ENCODE data around the gene PTPN6.

PTPN6 gene

GRCh38 chr12:6916426-6917200, 34.5 kb upstream of the PTPN6 start:
- H3K27me3 Mint-ChIP-seq (ENCODE audit: low read depth), result no peaks in the 10 kb centered on the region
- no peak overlapping the region for H3K27ac Mint-ChIP-seq

DNA sequence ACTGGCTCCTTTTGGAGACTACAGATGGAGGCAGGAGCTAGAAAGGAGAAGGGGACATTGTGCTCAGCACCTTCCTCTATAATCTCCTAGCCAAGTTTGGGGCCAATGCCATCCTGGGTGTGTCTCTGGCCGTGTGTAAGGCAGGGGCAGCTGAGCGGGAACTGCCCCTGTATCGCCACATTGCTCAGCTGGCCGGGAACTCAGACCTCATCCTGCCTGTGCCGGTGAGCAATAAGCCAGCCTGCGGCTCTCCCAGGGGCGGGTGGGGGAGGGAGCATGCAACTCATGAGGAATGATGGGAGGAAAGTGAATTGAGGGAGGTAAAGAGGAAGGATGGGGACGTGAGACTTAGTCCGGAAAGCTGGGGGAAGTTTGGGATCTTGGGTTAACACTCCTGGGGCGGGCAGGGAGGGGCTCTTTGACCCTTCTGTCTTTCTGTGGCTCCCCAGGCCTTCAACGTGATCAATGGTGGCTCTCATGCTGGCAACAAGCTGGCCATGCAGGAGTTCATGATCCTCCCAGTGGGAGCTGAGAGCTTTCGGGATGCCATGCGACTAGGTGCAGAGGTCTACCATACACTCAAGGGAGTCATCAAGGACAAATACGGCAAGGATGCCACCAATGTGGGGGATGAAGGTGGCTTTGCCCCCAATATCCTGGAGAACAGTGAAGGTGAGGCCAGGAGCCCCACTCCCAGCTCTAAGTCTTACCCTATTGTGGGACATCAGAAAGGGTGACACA, 33.5 kb upstream of the PTPN6 start:
- H3K36me3 Mint-ChIP-seq (ENCODE audit: low read depth), result peaks cover 50% of the 10 kb centered on the region
- no peak overlapping the region for H3K27ac Mint-ChIP-seq
- peaks cover 27% of the 10 kb centered on the region for H3K4me1 Mint-ChIP-seq (ENCODE audit: low read depth)
- H3K9me3 Mint-ChIP-seq, result no peaks in the 10 kb centered on the region
- DNase-seq (ENCODE audit: low spot score), result no peak
- H3K4me3 Mint-ChIP-seq, result no peak overlapping the region
- H3K27me3 Mint-ChIP-seq (ENCODE audit: low read depth), result no peaks in the 10 kb centered on the region

More at GRCh38 chr12:6916426-6917200, 34.5 kb upstream of the PTPN6 start:
- peaks cover 28% of the 10 kb centered on the region for H3K4me1 Mint-ChIP-seq (ENCODE audit: low read depth)
- H3K36me3 Mint-ChIP-seq (ENCODE audit: low read depth), result peaks cover 41% of the 10 kb centered on the region
- no peaks in the 10 kb centered on the region for H3K9me3 Mint-ChIP-seq
- DNase-seq (ENCODE audit: low spot score), result no peak
- peak overlapping the region; percentile 95 for H3K4me3 Mint-ChIP-seq

DNA sequence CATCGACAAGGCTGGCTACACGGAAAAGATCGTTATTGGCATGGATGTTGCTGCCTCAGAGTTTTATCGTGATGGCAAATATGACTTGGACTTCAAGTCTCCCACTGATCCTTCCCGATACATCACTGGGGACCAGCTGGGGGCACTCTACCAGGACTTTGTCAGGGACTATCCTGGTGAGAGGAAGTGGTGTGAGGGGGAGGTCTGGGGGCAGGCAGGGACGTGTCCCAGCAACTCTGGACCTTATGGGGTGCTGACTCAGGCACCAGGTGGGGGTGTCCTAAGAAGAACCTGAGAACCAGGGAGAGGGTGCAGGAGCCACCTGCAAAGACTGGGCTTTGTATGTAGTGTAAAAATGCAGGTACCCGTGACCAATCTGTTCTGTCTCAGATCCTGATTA, 31.6 kb upstream of the PTPN6 start:
- Mint-ChIP-seq H3K4me1 (ENCODE audit: low read depth) (peaks cover 28% of the 10 kb centered on the region), H3K27ac (peak overlapping the region; percentile 9), H3K4me3 (no peak overlapping the region), H3K36me3 (ENCODE audit: low read depth) (peaks cover 57% of the 10 kb centered on the region), H3K27me3 (ENCODE audit: low read depth) (no peaks in the 10 kb centered on the region), H3K9me3 (no peaks in the 10 kb centered on the region)
- DNase-seq (ENCODE audit: low spot score), result no peak

- Mint-ChIP-seq H3K9me3 (no peaks in the 10 kb centered on the region), H3K27ac (no peak overlapping the region), H3K4me3 (no peak overlapping the region), H3K27me3 (ENCODE audit: low read depth) (no peaks in the 10 kb centered on the region), H3K36me3 (ENCODE audit: low read depth) (peaks cover 47% of the 10 kb centered on the region), H3K4me1 (ENCODE audit: low read depth) (peaks cover 25% of the 10 kb centered on the region)
- DNase-seq (ENCODE audit: low spot score), result no peak
Measured at GRCh38 chr12:6921539-6921938, 29.6 kb upstream of the PTPN6 start.

DNA sequence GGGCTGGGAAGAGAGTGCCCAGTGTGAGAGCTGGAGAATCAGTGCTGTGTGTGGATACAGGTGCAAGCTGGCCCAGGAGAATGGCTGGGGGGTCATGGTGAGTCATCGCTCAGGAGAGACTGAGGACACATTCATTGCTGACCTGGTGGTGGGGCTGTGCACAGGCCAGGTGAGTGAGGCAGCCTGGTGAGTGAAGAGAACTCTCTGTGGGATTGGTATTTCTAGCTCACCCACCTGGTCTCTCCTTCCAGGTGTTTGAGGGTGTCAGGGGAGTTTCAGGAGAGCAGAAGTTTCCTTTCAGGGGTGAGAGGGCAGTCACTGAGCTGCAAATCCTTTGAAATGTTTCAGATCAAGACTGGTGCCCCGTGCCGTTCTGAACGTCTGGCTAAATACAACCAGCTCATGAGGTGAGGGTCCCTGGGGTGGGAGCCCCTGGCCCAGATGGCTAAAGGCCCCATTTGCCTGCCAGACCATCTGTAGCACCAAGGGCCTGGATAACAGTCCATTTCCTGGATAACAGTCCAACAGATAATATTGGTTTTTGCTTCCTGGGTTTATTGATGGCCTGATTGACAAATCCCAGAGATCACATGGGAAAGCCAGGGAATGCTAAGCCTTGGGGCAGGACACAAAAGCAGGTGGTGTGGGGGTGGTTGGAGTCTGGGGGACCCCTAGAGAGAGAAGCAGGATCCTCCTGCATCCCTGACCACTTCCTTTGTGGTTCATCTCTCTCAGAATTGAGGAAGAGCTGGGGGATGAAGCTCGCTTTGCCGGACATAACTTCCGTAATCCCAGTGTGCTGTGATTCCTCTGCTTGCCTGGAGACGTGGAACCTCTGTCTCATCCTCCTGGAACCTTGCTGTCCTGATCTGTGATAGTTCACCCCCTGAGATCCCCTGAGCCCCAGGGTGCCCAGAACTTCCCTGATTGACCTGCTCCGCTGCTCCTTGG, 28.9 kb upstream of the PTPN6 start:
- DNase-seq (ENCODE audit: low spot score), result no peak

GRCh38 chr12:6923003-6923732, 28.0 kb upstream of the PTPN6 start:
- DNase-seq (ENCODE audit: low spot score), result no peak
- peaks cover 25% of the 10 kb centered on the region for H3K4me1 Mint-ChIP-seq (ENCODE audit: low read depth)
- no peaks in the 10 kb centered on the region for H3K27me3 Mint-ChIP-seq (ENCODE audit: low read depth)
- no peaks in the 10 kb centered on the region for H3K9me3 Mint-ChIP-seq
- peaks cover 35% of the 10 kb centered on the region for H3K36me3 Mint-ChIP-seq (ENCODE audit: low read depth)
- peak overlapping the region; percentile 52 for H3K27ac Mint-ChIP-seq
- H3K4me3 Mint-ChIP-seq, result no peak overlapping the region

More for the DNA sequence above, 28.9 kb upstream of the PTPN6 start:
- H3K27ac Mint-ChIP-seq, result peak overlapping the region; percentile 31
- peaks cover 25% of the 10 kb centered on the region for H3K4me1 Mint-ChIP-seq (ENCODE audit: low read depth)
- no peak overlapping the region for H3K4me3 Mint-ChIP-seq
- H3K27me3 Mint-ChIP-seq (ENCODE audit: low read depth), result no peaks in the 10 kb centered on the region
- no peaks in the 10 kb centered on the region for H3K9me3 Mint-ChIP-seq
- peaks cover 41% of the 10 kb centered on the region for H3K36me3 Mint-ChIP-seq (ENCODE audit: low read depth)

- no peak for DNase-seq (ENCODE audit: low spot score)
- Mint-ChIP-seq H3K27me3 (ENCODE audit: low read depth) (no peaks in the 10 kb centered on the region), H3K36me3 (ENCODE audit: low read depth) (peaks cover 38% of the 10 kb centered on the region), H3K4me3 (no peak overlapping the region), H3K27ac (peak overlapping the region; percentile 52), H3K4me1 (ENCODE audit: low read depth) (peaks cover 29% of the 10 kb centered on the region), H3K9me3 (no peaks in the 10 kb centered on the region)
Measured at GRCh38 chr12:6923851-6924250, 27.3 kb upstream of the PTPN6 start.

GRCh38 chr12:6925239-6925539, 26.0 kb upstream of the PTPN6 start:
- Mint-ChIP-seq H3K36me3 (ENCODE audit: low read depth) (peaks cover 25% of the 10 kb centered on the region), H3K27me3 (ENCODE audit: low read depth) (no peaks in the 10 kb centered on the region), H3K27ac (no peak overlapping the region), H3K9me3 (no peaks in the 10 kb centered on the region), H3K4me3 (no peak overlapping the region), H3K4me1 (ENCODE audit: low read depth) (peaks cover 35% of the 10 kb centered on the region)
- no peak for DNase-seq (ENCODE audit: low spot score)

- H3K4me1 Mint-ChIP-seq (ENCODE audit: low read depth), result peaks cover 37% of the 10 kb centered on the region
- H3K27ac Mint-ChIP-seq, result no peak overlapping the region
- H3K36me3 Mint-ChIP-seq (ENCODE audit: low read depth), result peaks cover 25% of the 10 kb centered on the region
- H3K4me3 Mint-ChIP-seq, result peak overlapping the region; percentile 85
- no peaks in the 10 kb centered on the region for H3K9me3 Mint-ChIP-seq
- H3K27me3 Mint-ChIP-seq (ENCODE audit: low read depth), result no peaks in the 10 kb centered on the region
- DNase-seq (ENCODE audit: low spot score), result no peak
Measured at GRCh38 chr12:6925540-6926279, 25.4 kb upstream of the PTPN6 start.

DNA sequence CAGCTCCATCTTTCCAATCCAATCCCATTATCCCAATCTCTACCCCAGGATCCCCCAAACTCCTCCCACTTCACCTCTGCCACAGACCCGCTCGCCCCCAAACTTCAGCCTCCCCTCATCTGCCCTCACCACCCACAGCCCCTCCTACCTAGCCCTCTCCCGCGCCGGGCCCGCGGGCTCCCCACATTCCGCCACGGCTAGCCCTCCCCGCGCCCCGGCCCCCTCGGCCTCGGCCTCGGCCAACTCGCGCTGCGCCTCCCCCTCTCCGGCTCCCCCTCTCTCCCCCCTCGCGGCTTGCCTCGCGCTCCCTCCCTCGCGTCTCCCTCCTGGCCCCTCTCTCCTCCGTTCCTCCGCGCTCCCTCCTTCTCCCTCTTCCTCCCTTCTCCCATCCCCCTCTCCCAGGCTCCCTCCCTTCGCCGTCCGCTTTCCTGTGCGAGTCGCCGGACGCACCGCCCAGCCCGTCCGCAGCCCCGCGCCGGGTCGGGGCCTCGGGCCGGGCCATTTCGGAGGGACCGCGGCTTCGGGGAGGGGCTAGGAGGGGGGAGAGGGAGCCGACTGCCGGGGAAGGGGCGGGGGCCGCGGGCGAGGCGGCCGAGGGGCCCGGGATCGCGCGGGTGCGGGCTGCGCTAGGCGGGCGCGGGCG, 23.7 kb upstream of the PTPN6 start, which contains the start of gene ATN1:
Gene ATN1 (plus strand): TSS at position 581 of the 643 bp plus-strand sequence. CDS start 6,043 bp downstream, outside the sequence.
- Mint-ChIP-seq H3K27me3 (ENCODE audit: low read depth) (no peaks in the 10 kb centered on the region), H3K4me3 (peak within 1 kb of the TSS; percentile 90), H3K27ac (peak within 1 kb of the TSS; percentile 87), H3K36me3 (ENCODE audit: low read depth) (peaks cover 12% of the 10 kb centered on the region), H3K4me1 (ENCODE audit: low read depth) (peaks cover 49% of the 10 kb centered on the region), H3K9me3 (no peaks in the 10 kb centered on the region)
- DNase-seq (ENCODE audit: low spot score), result peak; percentile 37

DNA sequence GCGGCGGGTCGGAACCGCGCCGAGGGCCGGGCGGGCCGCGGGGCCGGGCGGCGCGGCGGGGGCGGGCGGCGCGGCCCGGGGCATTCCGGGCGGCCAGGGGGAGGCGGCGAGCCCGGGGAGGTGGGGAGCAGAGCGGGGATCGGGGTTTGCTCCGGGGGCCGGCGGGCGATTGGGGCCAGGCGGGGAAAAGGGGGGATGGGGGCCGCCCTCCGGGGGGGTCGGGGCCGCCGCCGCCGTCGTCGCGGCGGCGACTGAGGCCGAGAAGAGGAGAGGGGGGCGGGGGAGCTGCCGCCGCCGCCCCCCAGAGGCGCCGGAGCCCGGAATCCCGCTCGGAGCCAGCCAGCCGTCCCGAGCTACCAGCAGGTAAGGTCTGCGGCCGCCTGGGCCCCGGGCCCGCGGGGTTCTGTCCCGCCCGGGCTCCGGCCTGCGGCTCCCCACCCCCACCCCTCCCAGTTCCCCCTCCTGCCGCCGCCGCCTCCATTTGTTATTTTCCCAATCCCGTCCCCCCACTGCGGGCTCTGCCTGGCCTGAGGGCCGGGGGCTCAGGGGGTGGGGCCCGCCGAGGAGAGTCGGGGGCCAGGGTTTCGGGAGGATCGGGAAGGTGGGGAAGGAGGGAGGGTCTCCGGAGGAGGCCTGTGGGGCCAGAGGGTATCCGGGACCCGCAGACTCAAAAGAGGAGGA, 23.0 kb upstream of the PTPN6 start:
- DNase-seq (ENCODE audit: low spot score), result no peak
- Mint-ChIP-seq H3K27ac (peak overlapping the region; percentile 86), H3K27me3 (ENCODE audit: low read depth) (no peaks in the 10 kb centered on the region), H3K4me1 (ENCODE audit: low read depth) (peaks cover 54% of the 10 kb centered on the region), H3K4me3 (peak overlapping the region; percentile 90), H3K9me3 (no peaks in the 10 kb centered on the region), H3K36me3 (ENCODE audit: low read depth) (peaks cover 6% of the 10 kb centered on the region)

All from T-helper 2 cell treated with Interferon-gamma antibody and Interleukin-4, amounts not matched to agents 5 μg/mL and 100 μg/mL, for 36 hours (primary cell).